Aorta (tissue), 5 donors: ENCODE results near the gene TXNRD3. TPM values are rescaled to one million over a fixed set of nuclear protein-coding genes. Genes with fewer than 3 reads are reported as not detected.

Experiments
- ATAC-seq: fragments of 200-7000 bp; cut with Tn5 transposase; one replicate; pipeline ENCODE4 v1.9.1; 2022; ENCODE audit warnings: moderate library complexity; ENCODE audit not compliant: low FRiP score
- DNase-seq, 2 donors: peaks; one replicate each; pipeline ENCODE4 v3.0.0-alpha.2; 2020
- H3K27ac ChIP-seq, 2 donors: one replicate each; pipeline ENCODE4 v1.5.1; 2013; ENCODE audit warnings: low read length in 2 of 2, mild to moderate bottlenecking in 2 of 2, moderate library complexity in 2 of 2, control low read depth in 1 of 2, inconsistent platforms in 1 of 2, low read depth in 1 of 2
- H3K27me3 ChIP-seq, 2 donors: one replicate each; pipeline ENCODE4 v1.6.1; 2013; ENCODE audit warnings: control low read depth in 1 of 2, low read length in 1 of 2, mild to moderate bottlenecking in 1 of 2, moderate library complexity in 1 of 2; ENCODE audit not compliant: insufficient read depth in 2 of 2, control insufficient read depth in 1 of 2
- H3K36me3 ChIP-seq, 2 donors: one replicate each; pipeline ENCODE4 v1.6.1; 2013; ENCODE audit warnings: control low read depth in 1 of 2, low read length in 1 of 2, mild to moderate bottlenecking in 1 of 2; ENCODE audit not compliant: insufficient read depth in 2 of 2, control insufficient read depth in 1 of 2
- H3K4me1 ChIP-seq, 2 donors: one replicate each; pipeline ENCODE4 v1.6.1; 2013; ENCODE audit warnings: low read length in 2 of 2, control low read depth in 1 of 2, mild to moderate bottlenecking in 1 of 2, moderate library complexity in 1 of 2; ENCODE audit not compliant: insufficient read depth in 2 of 2, control insufficient read depth in 1 of 2
- H3K4me3 ChIP-seq, 2 donors: one replicate each; pipeline ENCODE4 v1.5.1; 2013; ENCODE audit warnings: low read length in 2 of 2, control low read depth in 1 of 2, mild to moderate bottlenecking in 1 of 2
- H3K9me3 ChIP-seq: one replicate; pipeline ENCODE4 v1.6.1; 2013; ENCODE audit warnings: mild to moderate bottlenecking, low read length; ENCODE audit not compliant: control insufficient read depth
- WGBS, 2 donors: extraction: QIAGEN DNeasy Blood & Tissue Kit; methylation state at CpG; one replicate each; pipeline ENCODE4 v1.1.7; 2013; 5-methylcytosine and 5-hydroxymethylcytosine counted together
- intact Hi-C, 2 donors: fragments of 100-400 bp; cut with DNase I; formaldehyde crosslinking; loops; one replicate each; pipeline versions ENCODE4 v1.14.2 to v1.15.0; 2022
- polyA plus RNA-seq, 2 donors: library from polyadenylated mRNA; stranded (reverse); fragments of 200-250 nt; gene quantifications; one replicate each; pipeline ENCODE4 v1.2.3, GENCODE V29; 2013
- total RNA-seq, 2 donors: library from RNA; stranded (reverse); fragmentation: NEBNext Ultra II Directional; extraction: Animal tissue kit (Norgen Biotek cat#: 25700); gene quantifications; one replicate each; pipeline ENCODE4 v1.2.1, GENCODE V29; 2021
- donor health status: healthy with polysubstance abuse.
- donor health status: Bipolar disorder and iron deficiency.
- donor health status: DM: no; HTN: no; CAD: no.
- donor health status: DM: no; HTN: no; CAD: no.
- donor health status: DM: yes; HTN: yes; CAD: no.

Gene TXNRD3
- total and polyA plus RNA-seq, 4 donors = 3.6 to 13.7 (median 5.7) TPM

DNA sequence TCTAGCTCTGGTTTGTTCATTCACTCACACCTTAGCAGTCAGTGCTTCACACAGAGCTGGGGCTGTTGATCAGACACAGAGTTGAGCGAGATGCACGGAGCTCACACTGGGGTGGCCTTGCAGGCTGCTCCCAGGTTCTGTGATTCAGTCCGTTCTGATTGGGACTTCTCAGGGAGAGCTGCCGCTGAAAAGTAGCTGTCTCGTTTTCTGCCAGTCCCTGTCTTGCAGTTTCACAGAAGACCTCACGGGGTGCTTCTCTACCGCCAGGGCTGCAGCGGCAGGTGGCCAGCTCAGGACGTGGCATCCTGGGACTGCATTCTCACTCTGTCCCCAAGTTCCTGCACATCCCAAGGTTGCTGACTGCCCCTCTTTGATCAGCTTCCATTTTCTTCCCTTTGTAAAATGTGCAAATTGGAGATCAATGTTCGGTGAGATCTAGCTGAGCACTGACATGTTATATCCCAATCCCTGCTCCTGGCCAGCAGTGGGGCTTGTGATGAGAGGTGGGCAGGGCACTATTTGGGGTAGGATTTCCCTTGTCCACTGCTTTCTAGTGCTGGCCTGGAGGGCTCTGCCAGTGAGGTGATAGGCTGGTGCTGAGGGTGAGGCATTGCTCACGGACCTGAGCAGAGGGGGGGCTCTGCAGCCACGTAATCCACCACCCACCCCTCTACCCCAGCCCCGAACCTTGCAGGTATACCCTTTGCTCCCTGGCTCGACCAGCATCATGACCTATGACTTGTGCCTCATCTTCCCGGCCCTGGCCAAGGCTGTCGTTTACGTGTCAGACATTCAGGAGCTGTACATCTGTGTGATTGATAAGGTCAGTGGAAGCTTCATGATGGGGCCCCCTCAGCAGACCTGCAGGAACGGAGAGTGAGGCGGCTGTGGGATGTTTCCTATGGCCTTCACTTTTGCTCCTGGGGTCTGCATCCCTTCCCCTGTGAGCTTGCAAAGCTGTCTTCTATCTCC is 5.3 kb upstream of the TXNRD3 start:
- no peak for DNase-seq
- no peaks in the 10 kb centered on the region for H3K27me3 ChIP-seq
- intact Hi-C loops = no loop called here

DNA sequence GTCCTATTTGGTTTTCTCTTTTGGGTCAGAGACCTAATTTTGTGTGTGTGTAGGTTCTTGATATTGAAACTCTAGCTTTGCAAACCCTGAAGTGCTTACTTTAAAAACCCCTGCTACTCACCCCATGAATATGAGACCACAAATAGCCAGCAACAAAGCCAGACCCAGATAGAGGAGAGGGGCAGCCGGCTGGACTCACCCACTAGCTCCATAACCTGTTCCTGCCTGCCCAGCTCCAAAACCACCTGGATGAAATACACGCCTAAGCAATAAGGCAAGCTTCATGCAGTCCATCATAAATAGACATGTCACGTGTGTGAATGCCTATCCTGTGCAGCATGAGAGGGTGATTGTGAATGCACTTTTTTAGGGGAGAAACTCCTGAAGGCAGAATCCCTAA is 3.7 kb upstream of the TXNRD3 start:
- no peaks in the 10 kb centered on the region for H3K36me3 ChIP-seq
- intact Hi-C loops = no loop called here
- H3K27me3 ChIP-seq = no peaks in the 10 kb centered on the region
- no peak for ATAC-seq
- WGBS, 2 donors = 91 to 95% methylated on average over 3 of the region's 3 CpGs
- no peak overlapping the region for H3K27ac ChIP-seq
- no peaks in the 10 kb centered on the region for H3K4me1 ChIP-seq
- DNase-seq = no peak
- H3K9me3 ChIP-seq = no peaks in the 10 kb centered on the region
- no peak overlapping the region for H3K4me3 ChIP-seq

More for the DNA sequence above, 5.3 kb upstream of the TXNRD3 start:
- no peaks in the 10 kb centered on the region for H3K36me3 ChIP-seq
- no peaks in the 10 kb centered on the region for H3K4me1 ChIP-seq
- ATAC-seq = no peak
- 53 to 58% methylated on average over 19 of the region's 19 CpGs for WGBS, 2 donors
- no peak overlapping the region for H3K27ac ChIP-seq
- no peaks in the 10 kb centered on the region for H3K9me3 ChIP-seq
- H3K4me3 ChIP-seq = no peak overlapping the region

DNA sequence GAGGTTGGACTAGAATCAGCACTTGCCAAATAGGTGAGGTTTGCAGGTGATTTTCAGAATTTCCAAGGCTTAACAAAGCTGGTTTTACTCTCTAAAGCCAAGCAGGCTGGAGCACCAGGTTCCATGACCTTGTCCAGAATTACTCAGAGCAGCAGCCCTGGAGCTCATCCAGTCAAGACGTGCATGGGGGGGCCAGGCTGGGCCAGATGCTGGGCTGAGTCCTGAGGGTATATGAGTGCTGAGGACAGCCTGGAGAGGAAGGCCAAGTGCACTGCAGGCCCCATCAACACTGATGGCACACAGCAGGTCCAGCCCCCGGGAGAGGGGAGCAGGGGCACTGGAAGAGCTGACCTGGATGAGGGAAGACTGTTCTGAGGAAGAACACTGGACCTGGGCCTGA is 3.0 kb upstream of the TXNRD3 start:
- intact Hi-C loops = no loop called here
- H3K27me3 ChIP-seq = no peaks in the 10 kb centered on the region
- ATAC-seq = no peak

DNA sequence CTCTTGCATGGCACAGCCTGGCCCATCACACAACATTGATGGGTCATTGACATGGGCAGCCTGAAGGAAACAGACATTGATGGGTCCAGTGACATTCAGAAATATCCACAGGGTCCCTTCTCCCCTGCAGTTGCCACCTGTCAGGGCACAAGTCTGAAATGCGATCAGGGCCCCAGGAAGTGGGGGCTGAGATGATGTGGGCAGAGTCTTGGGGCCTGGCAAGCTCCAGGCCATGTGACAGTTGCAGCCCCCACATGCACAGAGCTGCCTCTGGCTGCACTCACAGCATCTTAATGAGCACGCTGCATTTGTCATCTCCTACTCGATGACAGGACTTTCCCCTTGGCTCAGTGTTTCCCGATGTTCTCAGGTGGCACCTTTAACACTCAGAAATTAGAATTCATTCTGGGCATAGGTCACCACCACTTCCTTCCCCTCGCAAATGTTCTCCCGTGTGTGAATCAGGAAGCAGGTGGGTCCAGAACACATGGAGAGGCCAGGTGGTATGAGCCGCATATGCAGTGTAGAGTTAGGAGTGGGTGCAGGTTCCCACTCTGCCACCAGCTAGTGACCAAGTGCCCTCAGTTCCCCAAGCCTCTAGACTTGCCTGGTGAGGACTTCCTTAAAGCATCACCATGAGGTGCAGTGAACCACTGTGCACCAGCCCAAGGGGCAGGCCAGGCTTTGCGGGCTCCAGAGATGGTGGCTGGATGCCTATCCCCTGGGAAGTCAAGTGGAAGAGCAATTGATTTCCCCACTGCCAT is 1.6 kb upstream of the TXNRD3 start:
- intact Hi-C loops = no loop called here
- H3K27ac ChIP-seq = no peak overlapping the region
- 87 to 91% methylated on average over 8 of the region's 8 CpGs for WGBS, 2 donors
- ATAC-seq (no peak), DNase-seq (no peak)
- no peaks in the 10 kb centered on the region for H3K27me3 ChIP-seq
- no peak overlapping the region for H3K4me3 ChIP-seq
- no peaks in the 10 kb centered on the region for H3K9me3 ChIP-seq
- no peaks in the 10 kb centered on the region for H3K36me3 ChIP-seq
- H3K4me1 ChIP-seq = no peaks in the 10 kb centered on the region

More for the DNA sequence above, 3.0 kb upstream of the TXNRD3 start:
- no peak for DNase-seq
- no peaks in the 10 kb centered on the region for H3K4me1 ChIP-seq
- no peaks in the 10 kb centered on the region for H3K9me3 ChIP-seq
- H3K27ac ChIP-seq = no peak overlapping the region
- H3K4me3 ChIP-seq = no peak overlapping the region
- no peaks in the 10 kb centered on the region for H3K36me3 ChIP-seq
- 61 to 70% methylated on average over 2 of the region's 2 CpGs for WGBS, 2 donors

DNA sequence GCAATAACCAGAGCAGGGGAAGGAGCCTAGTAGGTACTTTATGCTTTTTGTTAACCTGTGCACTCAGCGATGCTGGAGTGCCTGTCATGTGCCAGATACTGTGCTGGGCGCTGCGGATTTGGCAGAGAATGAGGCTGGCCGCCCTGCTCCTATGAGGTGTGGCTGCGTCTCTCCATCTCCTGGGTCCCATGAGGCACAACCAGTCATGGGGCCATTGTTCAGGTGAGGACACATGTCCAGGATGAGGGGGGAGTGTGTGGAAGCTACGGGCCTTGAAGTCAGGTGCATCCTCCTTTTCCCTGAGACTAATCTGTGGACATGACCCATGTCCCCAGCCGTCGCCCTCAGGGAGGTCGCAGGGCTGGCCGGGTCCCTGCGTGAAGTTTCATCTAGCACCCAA is 963 bp upstream of the TXNRD3 start:
- Histone ChIP-seq H3K27ac (no peak overlapping the region), H3K36me3 (no peaks in the 10 kb centered on the region), H3K9me3 (no peaks in the 10 kb centered on the region), H3K4me3 (no peak overlapping the region), H3K27me3 (no peaks in the 10 kb centered on the region), H3K4me1 (no peaks in the 10 kb centered on the region)
- ATAC-seq = no peak
- 95 to 98% methylated on average over 11 of the region's 11 CpGs for WGBS, 2 donors
- DNase-seq = no peak
- intact Hi-C loops = no loop called here

DNA sequence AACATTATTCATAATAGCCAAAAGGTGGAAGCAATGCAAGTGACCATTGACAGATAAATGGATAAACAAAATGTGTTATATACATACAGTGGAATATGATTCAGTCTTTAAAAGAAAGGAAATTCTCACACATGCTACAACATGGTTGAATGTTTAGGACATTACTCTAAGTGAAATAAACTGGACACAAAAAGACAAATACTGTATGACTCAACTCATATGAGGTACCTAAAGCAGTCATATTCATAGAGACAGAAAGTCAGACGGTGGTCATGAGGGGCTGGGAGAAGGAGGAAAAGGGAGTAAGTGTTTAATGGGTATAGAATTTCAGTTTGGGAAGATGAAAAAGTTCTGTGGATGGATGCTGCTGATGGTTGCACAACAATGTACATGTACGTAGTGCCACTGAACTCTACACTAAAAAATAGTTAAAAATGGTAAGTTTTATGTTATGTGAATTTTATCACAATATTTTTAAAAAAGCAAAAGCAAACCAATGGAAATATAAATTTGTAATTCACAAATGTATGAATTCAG is 5.3 kb downstream of the TXNRD3 start:
- Histone ChIP-seq H3K27me3 (no peaks in the 10 kb centered on the region), H3K4me3 (no peak overlapping the region), H3K9me3 (no peaks in the 10 kb centered on the region), H3K27ac (no peak overlapping the region), H3K4me1 (peaks cover 0 to 2% of the 10 kb centered on the region in 2 donors), H3K36me3 (peaks cover 0 to 2% of the 10 kb centered on the region in 2 donors)
- no peak for ATAC-seq
- 81 to 83% methylated on average over 2 of the region's 2 CpGs for WGBS, 2 donors
- intact Hi-C loops = no loop called here
- no peak for DNase-seq

DNA sequence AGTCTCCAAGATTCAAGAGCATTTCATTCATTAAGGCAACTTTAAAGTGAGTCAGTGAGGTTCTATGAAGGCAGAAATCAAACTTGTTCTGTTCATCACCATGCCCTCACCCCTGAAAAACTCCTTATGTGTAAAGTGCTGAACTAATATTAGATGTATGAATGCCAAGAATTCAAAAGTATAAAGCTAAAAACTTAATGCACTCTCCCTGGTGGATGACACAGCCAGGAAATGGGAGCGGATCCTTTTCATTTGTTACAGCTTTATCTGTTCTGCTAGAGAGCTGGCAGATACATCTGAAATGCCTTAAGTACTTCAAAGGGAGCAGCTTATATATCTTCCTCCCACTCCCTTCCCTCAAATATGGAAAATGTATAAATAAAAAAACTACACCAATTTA is 8.2 kb downstream of the TXNRD3 start:
- no peaks in the 10 kb centered on the region for H3K27me3 ChIP-seq
- no peak overlapping the region for H3K4me3 ChIP-seq
- ATAC-seq = no peak
- H3K4me1 ChIP-seq = peaks cover 0 to 2% of the 10 kb centered on the region in 2 donors
- H3K36me3 ChIP-seq = peaks cover 2 to 4% of the 10 kb centered on the region in 2 donors
- no peak for DNase-seq
- no peaks in the 10 kb centered on the region for H3K9me3 ChIP-seq
- intact Hi-C loops = no loop called here
- H3K27ac ChIP-seq = no peak overlapping the region
- WGBS, 2 donors = 96% methylated on average over 1 of the region's 1 CpG

DNA sequence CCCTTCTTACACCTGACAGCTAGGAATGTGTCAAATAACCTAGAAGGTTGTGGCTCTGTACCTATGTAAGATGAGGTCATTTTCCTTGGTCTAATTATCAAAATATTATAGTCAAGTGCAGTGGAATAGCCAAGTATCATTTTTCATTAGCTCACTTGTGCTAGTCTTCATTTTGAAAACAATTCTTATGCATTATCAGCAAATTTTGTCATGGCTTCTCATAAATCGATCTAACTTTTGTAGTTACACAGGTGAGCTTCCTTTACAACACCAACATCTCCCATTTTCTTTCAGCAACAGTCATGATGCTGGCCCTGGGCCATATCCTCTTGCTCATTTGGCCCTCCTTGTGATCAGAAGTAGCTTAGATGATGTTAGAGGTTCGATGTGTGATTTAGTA is 10.3 kb downstream of the TXNRD3 start:
- H3K4me1 ChIP-seq = no peaks in the 10 kb centered on the region
- intact Hi-C loops = no loop called here
- no peak overlapping the region for H3K4me3 ChIP-seq
- DNase-seq (no peak), ATAC-seq (no peak)
- H3K9me3 ChIP-seq = no peaks in the 10 kb centered on the region
- H3K36me3 ChIP-seq = peaks cover 2 to 7% of the 10 kb centered on the region in 2 donors
- WGBS, 2 donors = 94 to 97% methylated on average over 2 of the region's 2 CpGs
- H3K27ac ChIP-seq = no peak overlapping the region
- no peaks in the 10 kb centered on the region for H3K27me3 ChIP-seq
